GM23338 (cell line): ENCODE measurements around the gene HPS4. TPM values are rescaled to one million over a fixed set of nuclear protein-coding genes. Genes with fewer than 3 reads are reported as not detected.

Experiments
- ATAC-seq: fragments of 200-7000 bp; cut with Tn5 transposase; 3 replicates; pipeline ENCODE4 v1.9.1; 2020
- DNase-seq: peaks from one replicate; pipeline ENCODE4 v3.0.0-alpha.2; 2015; ENCODE audit warnings: low spot score
- H2AFZ ChIP-seq: fragments of 200-600 bp; sonication (generic); 2 replicates; pipeline ENCODE4 v1.8.0; 2016; ENCODE audit warnings: antibody characterized with exemption, mild to moderate bottlenecking, moderate library complexity
- H3F3A ChIP-seq: fragments of 200-600 bp; sonication (generic); replicated peaks from 2 replicates; pipeline ENCODE4 v1.8.0; 2017; ENCODE audit warnings: antibody characterized with exemption, mixed run types, low read depth
- H3K27ac ChIP-seq: fragments of 200-600 bp; sonication (generic); 2 replicates; pipeline ENCODE4 v1.6.1; 2016; ENCODE audit warnings: low read depth
- H3K27me3 ChIP-seq: fragments of 200-600 bp; sonication (generic); 2 replicates; pipeline ENCODE4 v1.8.0; 2016; ENCODE audit warnings: mild to moderate bottlenecking, mixed run types, moderate library complexity; ENCODE audit not compliant: insufficient read depth
- H3K36me3 ChIP-seq: fragments of 200-600 bp; sonication (generic); 2 replicates; pipeline ENCODE4 v1.8.0; 2016; ENCODE audit warnings: mild to moderate bottlenecking; ENCODE audit not compliant: insufficient read depth
- H3K4me1 ChIP-seq: fragments of 200-600 bp; sonication (generic); 2 replicates; pipeline ENCODE4 v1.8.0; 2016; ENCODE audit warnings: mild to moderate bottlenecking, moderate library complexity; ENCODE audit not compliant: insufficient read depth
- H3K4me2 ChIP-seq: fragments of 200-600 bp; sonication (generic); 2 replicates; pipeline ENCODE4 v1.7.1; 2017; ENCODE audit warnings: mixed run types
- H3K4me3 ChIP-seq: fragments of 200-600 bp; sonication (generic); 2 replicates; pipeline ENCODE4 v1.6.1; 2016; ENCODE audit warnings: mixed run types
- H3K79me2 ChIP-seq: fragments of 200-600 bp; sonication (generic); replicated peaks from 2 replicates; pipeline ENCODE4 v1.8.0; 2017; ENCODE audit warnings: mild to moderate bottlenecking; ENCODE audit not compliant: insufficient read depth
- H3K9me2 ChIP-seq: fragments of 200-600 bp; sonication (generic); 2 replicates; pipeline ENCODE4 v1.8.0; 2017; ENCODE audit not compliant: insufficient read depth
- H4K20me1 ChIP-seq: fragments of 200-600 bp; sonication (generic); replicated peaks from 2 replicates; pipeline ENCODE4 v1.8.0; 2017; ENCODE audit warnings: mild to moderate bottlenecking; ENCODE audit not compliant: insufficient read depth
- H3K27ac Mint-ChIP-seq: 2 replicates; pipeline ENCODE4 v1.8.0; 2020; ENCODE audit warnings: inconsistent platforms, mild to moderate bottlenecking, moderate library complexity, mixed read lengths
- H3K27me3 Mint-ChIP-seq: 3 replicates; pipeline ENCODE4 v1.8.0; 2022; ENCODE audit warnings: low read depth, mild to moderate bottlenecking, moderate library complexity, mixed read lengths, inconsistent platforms; ENCODE audit not compliant: insufficient read depth, poor library complexity
- H3K36me3 Mint-ChIP-seq: 3 replicates; pipeline ENCODE4 v1.8.0; 2021; ENCODE audit warnings: low read depth, mild to moderate bottlenecking, inconsistent platforms, moderate library complexity, mixed read lengths
- H3K4me1 Mint-ChIP-seq: 3 replicates; pipeline ENCODE4 v1.8.0; 2020; ENCODE audit warnings: mild to moderate bottlenecking, inconsistent platforms, mixed read lengths
- H3K4me3 Mint-ChIP-seq: 3 replicates; pipeline ENCODE4 v1.8.0; 2021; ENCODE audit warnings: moderate library complexity, mild to moderate bottlenecking, inconsistent platforms, mixed read lengths
- H3K9me3 Mint-ChIP-seq: 3 replicates; pipeline ENCODE4 v1.8.0; 2020; ENCODE audit warnings: moderate library complexity, mild to moderate bottlenecking, inconsistent platforms, mixed read lengths
- CREB1 ChIP-seq: fragments of 250-450 bp; sonication (Bioruptor Pico); IDR thresholded peaks from 2 replicates; pipeline ENCODE4 v1.5.0; 2020; ENCODE audit warnings: low read depth, mild to moderate bottlenecking, moderate library complexity
- CTCF ChIP-seq, 2 experiments: fragments of 200-600 bp in 1 of 2; sonication (generic) in 1 of 2; conservative IDR thresholded peaks; 2 replicates each; pipeline versions ENCODE4 v1.5.1 to v1.6.1; 2016 to 2017; ENCODE audit warnings: antibody characterized with exemption in 2 of 2, low read depth in 2 of 2, mild to moderate bottlenecking in 2 of 2, moderate library complexity in 1 of 2
- ETS1 ChIP-seq: IDR thresholded peaks from 2 replicates; pipeline ENCODE4 v1.6.1; 2016; ENCODE audit warnings: antibody characterized with exemption
- EZH2 ChIP-seq: fragments of 200-600 bp; sonication (generic); IDR thresholded peaks from one replicate; pipeline ENCODE4 v1.8.0; 2017; ENCODE audit warnings: antibody characterized with exemption, mild to moderate bottlenecking, low read depth; ENCODE audit not compliant: unreplicated experiment
- NANOG ChIP-seq: IDR thresholded peaks from 2 replicates; pipeline ENCODE4 v1.6.1; 2016; ENCODE audit warnings: antibody characterized with exemption, borderline replicate concordance
- POLR2AphosphoS5 ChIP-seq: IDR thresholded peaks from 2 replicates; pipeline ENCODE4 v1.6.1; 2016; ENCODE audit warnings: antibody characterized with exemption, low read depth
- STAT1 ChIP-seq: IDR thresholded peaks from one replicate; pipeline ENCODE4 v1.6.1; 2016; ENCODE audit warnings: antibody characterized with exemption; ENCODE audit not compliant: unreplicated experiment
- ZNF114 ChIP-seq: fragments of 250-450 bp; sonication (Bioruptor Pico); IDR thresholded peaks from 2 replicates; pipeline ENCODE4 v1.5.0; 2020; ENCODE audit warnings: mild to moderate bottlenecking, moderate library complexity
- ZNF331 ChIP-seq: fragments of 250-450 bp; sonication (Bioruptor Pico); IDR thresholded peaks from 2 replicates; pipeline ENCODE4 v1.5.0; 2020; ENCODE audit warnings: low read depth, mild to moderate bottlenecking, moderate library complexity
- polyA plus RNA-seq: library from polyadenylated mRNA; unstranded; fragments of >200 nt; fragmentation: Nextera tagmentation; extraction: Ambion mirVana; gene quantifications from 2 replicates; pipeline ENCODE4 v1.2.1, GENCODE V29; 2016
- total RNA-seq: library from RNA; depleted of rRNA; stranded (reverse); fragments of >200 nt; shearing (Covaris generic); gene quantifications from 2 replicates; pipeline ENCODE4 v1.2.3, GENCODE V29; 2014
- TF ChIP-seq, protein P1 (sequence below): IDR thresholded peaks from one replicate; pipeline ENCODE4 v1.6.1; 2018; ENCODE audit warnings: antibody characterized with exemption; ENCODE audit not compliant: unreplicated experiment

Gene HPS4
- total and polyA plus RNA-seq, 2 experiments from 2014 or later = 20.3 to 49.4 TPM

DNA sequence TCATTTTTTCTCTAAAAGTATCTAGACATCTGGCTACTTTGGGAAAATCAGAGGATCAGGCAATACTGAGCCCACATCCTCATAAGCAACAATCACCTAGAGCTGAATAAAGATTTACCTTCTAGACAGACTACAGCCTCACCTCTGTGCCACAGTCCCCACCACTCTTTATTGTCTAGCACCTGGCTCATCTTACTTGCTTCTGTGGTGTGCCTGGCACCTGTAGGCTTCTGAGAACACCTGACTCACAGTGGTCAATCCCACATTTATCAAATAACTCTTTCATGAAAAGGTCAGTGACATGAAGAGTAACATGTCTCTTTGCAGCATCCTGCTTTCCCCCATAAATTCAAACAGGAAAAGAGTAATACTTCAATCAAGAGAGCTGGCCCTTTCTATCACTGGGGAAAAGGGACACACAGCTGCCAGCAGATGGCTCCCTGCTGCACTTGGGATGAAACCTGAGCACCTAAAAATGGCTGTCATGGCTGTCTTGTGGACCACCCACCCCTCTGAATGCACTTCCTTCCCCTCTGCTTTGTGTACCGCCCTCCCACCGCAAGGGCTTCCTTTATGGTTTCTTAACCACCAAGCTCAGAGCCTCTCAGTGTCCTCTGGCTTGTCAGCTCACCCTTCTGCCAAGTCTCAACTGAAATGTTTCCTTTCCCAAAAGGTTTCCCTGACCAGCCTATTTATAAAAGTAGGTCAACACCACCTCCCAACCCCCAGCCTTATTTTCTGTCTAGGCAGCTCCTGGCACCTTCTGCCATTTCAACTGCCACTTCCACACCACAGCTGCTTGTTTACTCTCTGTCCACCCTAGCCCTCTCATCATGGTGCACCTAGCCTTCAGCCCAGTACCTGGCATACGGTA, 19.3 kb upstream of the HPS4 start:
- Mint-ChIP-seq H3K9me3 (no peaks in the 10 kb centered on the region), H3K4me1 (peaks cover 10% of the 10 kb centered on the region), H3K27me3 (peaks cover 3% of the 10 kb centered on the region), H3K4me3 (no peak overlapping the region), H3K27ac (peak overlapping the region; percentile 91), H3K36me3 (peaks cover 83% of the 10 kb centered on the region)
- peak overlapping the region; percentile 76 for H3K27ac ChIP-seq
- H3K4me3 ChIP-seq = no peak overlapping the region
- ATAC-seq (peak; percentile 98), DNase-seq (peak; percentile 90)
- TF ChIP-seq, protein P1, sequence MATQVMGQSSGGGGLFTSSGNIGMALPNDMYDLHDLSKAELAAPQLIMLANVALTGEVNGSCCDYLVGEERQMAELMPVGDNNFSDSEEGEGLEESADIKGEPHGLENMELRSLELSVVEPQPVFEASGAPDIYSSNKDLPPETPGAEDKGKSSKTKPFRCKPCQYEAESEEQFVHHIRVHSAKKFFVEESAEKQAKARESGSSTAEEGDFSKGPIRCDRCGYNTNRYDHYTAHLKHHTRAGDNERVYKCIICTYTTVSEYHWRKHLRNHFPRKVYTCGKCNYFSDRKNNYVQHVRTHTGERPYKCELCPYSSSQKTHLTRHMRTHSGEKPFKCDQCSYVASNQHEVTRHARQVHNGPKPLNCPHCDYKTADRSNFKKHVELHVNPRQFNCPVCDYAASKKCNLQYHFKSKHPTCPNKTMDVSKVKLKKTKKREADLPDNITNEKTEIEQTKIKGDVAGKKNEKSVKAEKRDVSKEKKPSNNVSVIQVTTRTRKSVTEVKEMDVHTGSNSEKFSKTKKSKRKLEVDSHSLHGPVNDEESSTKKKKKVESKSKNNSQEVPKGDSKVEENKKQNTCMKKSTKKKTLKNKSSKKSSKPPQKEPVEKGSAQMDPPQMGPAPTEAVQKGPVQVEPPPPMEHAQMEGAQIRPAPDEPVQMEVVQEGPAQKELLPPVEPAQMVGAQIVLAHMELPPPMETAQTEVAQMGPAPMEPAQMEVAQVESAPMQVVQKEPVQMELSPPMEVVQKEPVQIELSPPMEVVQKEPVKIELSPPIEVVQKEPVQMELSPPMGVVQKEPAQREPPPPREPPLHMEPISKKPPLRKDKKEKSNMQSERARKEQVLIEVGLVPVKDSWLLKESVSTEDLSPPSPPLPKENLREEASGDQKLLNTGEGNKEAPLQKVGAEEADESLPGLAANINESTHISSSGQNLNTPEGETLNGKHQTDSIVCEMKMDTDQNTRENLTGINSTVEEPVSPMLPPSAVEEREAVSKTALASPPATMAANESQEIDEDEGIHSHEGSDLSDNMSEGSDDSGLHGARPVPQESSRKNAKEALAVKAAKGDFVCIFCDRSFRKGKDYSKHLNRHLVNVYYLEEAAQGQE = no peak
- TF ChIP-seq CREB1 (CRISPR knock-in tag) (0 out of 2 replicates have a peak, but pooled peaks have one; percentile 7), CTCF (conservative IDR thresholded peaks at IDR 0.05; ENCODE audit: low read depth in 2 of 2) (peak; percentile 72 to 90)
- no peak overlapping the region; the same call in 1 of the 2 replicates for H3K4me2 ChIP-seq
- no peaks in the 10 kb centered on the region for H3K79me2 ChIP-seq
- H3K36me3 ChIP-seq = peaks cover 64% of the 10 kb centered on the region
- no peaks in the 10 kb centered on the region for H3K9me2 ChIP-seq
- H4K20me1 ChIP-seq = peaks cover 3% of the 10 kb centered on the region; the same call in 1 of the 2 replicates
- no peak overlapping the region for H2AFZ ChIP-seq
- H3F3A ChIP-seq = peaks cover 5% of the 10 kb centered on the region; the same call in 1 of the 2 replicates
- H3K27me3 ChIP-seq = no peaks in the 10 kb centered on the region
- H3K4me1 ChIP-seq = no peaks in the 10 kb centered on the region; the same call in 1 of the 2 replicates

GRCh38 chr22:26501996-26502395, 18.4 kb upstream of the HPS4 start:
- Mint-ChIP-seq H3K27me3 (peaks cover 3% of the 10 kb centered on the region), H3K36me3 (peaks cover 87% of the 10 kb centered on the region), H3K27ac (no peak overlapping the region), H3K9me3 (no peaks in the 10 kb centered on the region), H3K4me3 (no peak overlapping the region), H3K4me1 (peaks cover 10% of the 10 kb centered on the region)
- Histone ChIP-seq H3K4me3 (no peak overlapping the region), H3K27ac (no peak overlapping the region), H3K36me3 (peaks cover 61% of the 10 kb centered on the region), H3K27me3 (no peaks in the 10 kb centered on the region), H4K20me1 (no peaks in the 10 kb centered on the region), H3K9me2 (no peaks in the 10 kb centered on the region), H2AFZ (no peak overlapping the region), H3K4me2 (no peak overlapping the region), H3F3A (peaks cover 5% of the 10 kb centered on the region; the same call in 1 of the 2 replicates), H3K79me2 (no peaks in the 10 kb centered on the region), H3K4me1 (no peaks in the 10 kb centered on the region; the same call in 1 of the 2 replicates)
- ATAC-seq (no peak), DNase-seq (no peak)
- TF ChIP-seq ZNF114 (CRISPR knock-in tag) (no peak), POLR2AphosphoS5 (no peak), NANOG (no peak), CREB1 (CRISPR knock-in tag) (no peak), EZH2 (no peak), STAT1 (no peak), ETS1 (no peak), ZNF331 (CRISPR knock-in tag) (no peak)
- TF ChIP-seq, protein P1 = no peak
